HG03159 (cell line): ENCODE measurements around the gene VPS4A.
"Not testable (repeated sequence)": the region's sequence is repeated elsewhere in the genome, so short reads cannot be mapped to it uniquely, and the experiment has no call there.

Experiments
- ATAC-seq: cut with Tn5 transposase; IDR thresholded peaks from one replicate; pipeline ENCODE4 v1.9.1; 2021; ENCODE audit warnings: mild to moderate bottlenecking, moderate library complexity; ENCODE audit not compliant: unreplicated experiment

VPS4A gene

DNA sequence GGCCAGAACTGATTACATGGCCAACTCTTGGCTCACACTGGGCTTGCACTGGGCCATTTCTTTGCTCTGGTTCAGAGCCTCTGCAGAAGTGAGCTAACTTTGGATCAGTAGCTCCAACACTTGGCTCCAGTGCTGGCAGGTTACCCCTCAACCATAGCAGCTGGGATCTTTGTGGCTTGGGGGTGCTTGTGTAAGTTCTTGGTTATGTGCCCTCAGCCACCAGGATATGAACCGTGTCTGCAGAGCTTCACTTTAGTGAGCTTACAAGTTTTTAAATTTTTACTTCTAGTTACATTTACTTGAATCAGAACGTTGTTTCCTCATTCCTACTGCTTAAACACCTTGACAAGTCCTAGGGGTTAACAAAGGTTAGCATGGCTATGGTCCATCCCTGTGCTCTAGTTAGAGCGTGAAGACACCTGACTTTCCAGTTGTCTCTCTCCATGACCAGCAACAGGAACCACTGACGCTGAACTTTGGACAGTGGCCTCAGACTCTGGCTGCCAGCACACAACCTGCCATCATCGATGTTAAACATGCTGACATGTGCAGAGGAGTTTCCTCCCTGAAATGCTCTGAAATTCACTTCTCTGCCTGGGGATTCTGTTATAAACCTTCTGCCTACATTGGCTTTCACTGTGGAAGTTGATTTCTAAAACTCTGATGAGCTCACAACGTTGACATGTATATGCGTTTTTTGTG is 15.2 kb downstream of the VPS4A start:
- ATAC-seq, result no peak

GRCh38 chr16:69327585-69328310 is 16.6 kb downstream of the VPS4A start:
- ATAC-seq, result no peak

- ATAC-seq, result no peak
Observed at GRCh38 chr16:69328854-69329316, 17.7 kb downstream of the VPS4A start.

DNA sequence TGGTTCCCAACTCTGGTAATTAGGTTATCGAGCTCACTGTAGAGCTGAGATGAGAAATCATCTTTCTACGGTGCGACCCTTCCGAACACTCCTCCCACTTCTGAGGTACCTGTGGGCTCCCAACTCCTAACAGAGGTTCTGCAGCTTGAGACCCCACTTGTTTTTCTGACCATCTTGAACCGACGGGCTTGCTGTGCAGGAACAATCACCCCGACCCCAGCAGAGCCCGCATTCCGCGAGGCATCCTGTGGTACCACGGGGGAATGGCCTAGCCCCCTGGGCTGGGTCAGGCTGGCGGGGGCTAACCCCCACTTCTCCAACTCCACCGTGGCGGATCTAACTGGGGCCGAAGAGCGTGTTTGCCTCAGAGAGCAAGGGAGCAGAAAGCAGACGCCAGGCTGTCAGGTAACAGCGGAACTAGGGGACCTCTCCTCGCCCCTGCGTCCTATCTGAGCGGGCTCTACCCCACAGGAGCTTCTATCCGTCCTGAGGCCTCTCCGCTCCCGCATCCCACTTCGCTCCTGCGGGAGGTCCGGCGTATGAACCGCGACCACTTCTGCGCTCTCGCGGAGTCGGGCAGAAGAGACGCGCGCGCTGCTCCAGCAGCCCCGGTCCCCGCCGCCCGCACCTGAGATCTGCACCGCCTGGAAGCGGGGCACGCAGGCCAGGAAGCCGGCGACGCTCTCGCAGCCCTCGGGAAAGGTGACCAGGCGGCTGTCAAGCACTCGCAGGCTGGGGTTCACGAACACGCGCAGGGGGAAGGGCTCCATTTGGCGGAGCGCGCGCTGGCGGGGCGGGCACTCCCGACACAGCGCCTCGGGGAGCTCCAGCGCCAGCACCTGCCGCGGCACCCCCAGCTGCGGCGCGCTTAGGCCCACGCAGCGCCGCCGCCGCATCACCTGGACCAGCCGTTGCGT is 18.5 kb downstream of the VPS4A start:
- ATAC-seq, result peak; percentile 33

DNA sequence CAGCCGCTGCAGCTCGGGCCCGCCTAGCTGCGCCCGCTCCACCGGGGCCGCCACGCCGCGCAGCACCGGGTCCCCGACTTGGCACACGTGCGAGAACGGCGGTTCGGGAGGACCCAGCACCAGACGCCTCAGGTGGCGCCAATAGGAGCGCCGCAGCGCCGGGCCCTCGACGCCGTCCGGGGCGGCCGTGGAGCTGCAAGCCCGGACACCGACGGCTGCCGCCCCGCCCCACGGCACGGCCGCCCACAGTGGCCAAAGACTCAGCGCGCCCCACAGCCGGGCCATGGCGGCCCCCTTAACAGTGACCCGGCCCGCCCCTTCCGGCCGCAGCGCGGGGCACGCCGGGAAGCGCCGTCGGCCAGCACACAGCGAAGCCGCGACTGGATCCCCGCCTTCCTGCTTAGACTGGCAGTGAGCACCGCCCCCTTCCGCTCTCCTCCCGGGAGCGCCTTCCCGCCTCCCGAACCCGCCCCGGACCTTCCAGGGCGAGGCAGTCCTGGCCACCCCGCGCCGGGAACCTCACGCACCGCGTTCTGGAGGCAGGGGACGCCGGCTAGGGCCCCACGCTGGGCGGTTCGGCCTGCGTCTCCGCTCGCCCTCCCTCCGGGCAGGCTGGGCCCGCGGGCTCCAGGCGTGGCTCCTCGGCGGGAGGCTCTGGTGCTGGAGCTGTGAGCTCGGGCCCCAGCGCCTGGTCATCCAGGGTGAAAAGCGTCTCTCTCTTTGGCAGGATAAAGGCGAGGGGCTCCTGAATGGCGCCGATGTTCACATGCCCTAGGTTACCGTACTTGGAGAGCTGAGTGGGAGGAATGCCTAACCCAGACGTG is 19.3 kb downstream of the VPS4A start, which contains the start of gene PDF:
Gene PDF, minus strand, starts transcription at position 303 of the 824 bp plus-strand sequence. Its CDS starts 18 bp downstream, at position 285.
- peak; percentile 90 for ATAC-seq

DNA sequence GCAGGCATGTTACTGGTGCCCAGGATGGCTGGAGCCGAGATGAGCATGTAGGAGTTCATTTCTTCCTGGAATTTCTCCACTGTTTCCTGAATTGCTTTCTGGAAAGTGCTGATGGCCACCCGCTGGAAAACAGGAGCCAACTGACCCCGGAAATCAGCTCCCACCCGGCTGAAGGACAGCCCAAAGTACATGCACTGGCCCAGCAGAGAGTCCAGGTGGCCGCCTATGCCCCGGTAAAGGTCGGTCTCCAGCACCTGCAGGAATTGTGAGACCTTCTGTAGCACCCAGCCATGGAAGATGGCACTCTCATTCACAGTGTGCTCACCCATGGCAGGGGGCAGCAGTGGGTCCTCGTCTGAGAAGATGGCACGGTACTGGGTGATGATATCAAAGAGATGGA is 23.5 kb downstream of the VPS4A start:
- no peak for ATAC-seq

DNA sequence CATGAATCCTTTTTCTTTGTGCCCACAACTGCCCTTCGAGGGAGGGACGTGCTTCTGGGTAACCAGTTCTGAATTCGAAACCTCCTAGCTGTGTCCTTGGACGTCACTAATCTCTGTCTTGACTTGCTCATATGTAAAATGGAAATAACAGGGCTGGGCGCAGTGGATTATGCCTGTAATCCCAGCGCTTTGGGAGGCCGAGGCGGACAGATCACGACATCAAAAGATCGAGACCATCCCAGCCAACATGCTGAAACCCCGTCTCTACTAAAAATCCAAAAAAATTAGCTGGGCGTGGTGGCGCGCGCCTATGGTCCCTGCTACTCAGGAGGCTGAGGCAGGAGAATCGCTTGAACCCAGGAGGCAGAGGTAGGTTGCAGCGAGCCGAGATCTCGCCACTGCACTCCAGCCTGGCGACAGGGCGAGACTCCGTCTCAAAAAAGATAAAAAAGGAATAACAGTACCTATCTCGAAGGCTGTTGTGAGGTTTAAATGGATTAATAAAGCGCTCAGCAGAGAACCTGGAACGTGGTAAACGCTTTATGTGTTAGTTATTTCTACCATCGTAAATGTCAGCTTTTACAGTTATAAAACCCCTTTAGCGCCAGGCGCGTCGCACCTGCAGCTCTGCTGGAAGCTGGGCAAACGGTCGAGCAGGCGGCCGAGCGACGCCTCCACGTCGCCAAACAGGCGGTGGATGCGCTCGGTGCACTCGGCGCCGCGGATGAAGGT is 27.6 kb downstream of the VPS4A start:
- ATAC-seq, result no peak

- ATAC-seq, result peak; percentile 86
Observed at GRCh38 chr16:69339289-69340094, 28.3 kb downstream of the VPS4A start, which contains the start of the genes COG8 and NIP7. TSS of gene COG8 (minus strand) at chr16:69339564. CDS start at chr16:69339552, 12 bp downstream. TSS of gene NIP7 (plus strand) at chr16:69339772. CDS start at chr16:69339830, 58 bp downstream.

DNA sequence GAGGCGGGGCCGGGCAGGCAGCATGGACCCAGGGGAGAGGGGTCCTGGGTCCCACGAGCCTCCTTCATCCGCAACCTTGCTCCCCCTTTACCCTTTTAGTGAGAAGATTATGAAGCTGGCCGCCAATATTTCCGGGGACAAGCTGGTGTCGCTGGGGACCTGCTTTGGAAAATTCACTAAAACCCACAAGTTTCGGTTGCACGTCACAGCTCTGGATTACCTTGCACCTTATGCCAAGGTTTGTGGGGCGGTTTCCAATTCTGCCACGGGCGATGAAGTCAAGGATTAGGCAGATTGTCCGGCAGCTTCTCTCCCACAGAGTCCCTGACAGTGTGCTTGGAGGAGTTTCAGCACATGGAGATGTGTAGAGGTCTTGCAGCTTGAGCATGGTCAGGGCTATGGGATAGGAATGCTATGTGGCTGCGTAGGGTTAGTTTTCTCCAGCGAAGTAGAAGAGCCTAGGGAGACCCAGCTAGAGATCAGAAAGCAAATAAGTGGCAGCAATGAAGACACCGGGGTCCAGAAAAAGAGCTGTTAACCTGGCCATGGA is 29.0 kb downstream of the VPS4A start:
- ATAC-seq, result no peak

GRCh38 chr16:69344171-69344570 is 33.0 kb downstream of the VPS4A start:
- ATAC-seq, result no peak

DNA sequence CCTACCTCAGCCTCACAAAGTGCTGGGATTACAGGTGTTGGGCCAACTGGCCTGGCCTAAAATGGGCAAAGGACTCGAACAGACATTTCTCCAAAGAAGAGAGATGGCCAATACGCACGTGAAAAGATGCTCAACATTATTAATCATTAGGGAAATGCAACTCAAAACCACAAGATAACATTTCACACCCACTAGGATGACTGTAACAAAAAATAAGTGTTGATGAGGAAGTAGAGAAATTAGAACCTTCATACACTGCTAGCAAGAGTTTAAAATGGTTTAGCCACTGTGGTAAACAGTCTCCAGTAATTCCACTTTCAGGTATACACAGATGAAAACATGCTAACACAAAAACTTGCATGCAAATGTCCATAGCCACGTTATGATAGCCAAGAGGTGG is 34.8 kb downstream of the VPS4A start:
- ATAC-seq, result no peak

- ATAC-seq, result no peak
Observed at GRCh38 chr16:69346683-69347082, 35.5 kb downstream of the VPS4A start.

- ATAC-seq, result no peak
Observed at GRCh38 chr16:69348222-69348621, 37.1 kb downstream of the VPS4A start.

- no peak for ATAC-seq
Observed at GRCh38 chr16:69349536-69349935, 38.4 kb downstream of the VPS4A start.

- no peak for ATAC-seq
Observed at GRCh38 chr16:69350536-69351133, 39.5 kb downstream of the VPS4A start.

GRCh38 chr16:69351309-69352027 is 40.3 kb downstream of the VPS4A start, which contains the start of gene TMED6:
TSS of gene TMED6 (minus strand) at chr16:69351786. CDS start at chr16:69351753, 33 bp downstream.
- no peak for ATAC-seq

DNA sequence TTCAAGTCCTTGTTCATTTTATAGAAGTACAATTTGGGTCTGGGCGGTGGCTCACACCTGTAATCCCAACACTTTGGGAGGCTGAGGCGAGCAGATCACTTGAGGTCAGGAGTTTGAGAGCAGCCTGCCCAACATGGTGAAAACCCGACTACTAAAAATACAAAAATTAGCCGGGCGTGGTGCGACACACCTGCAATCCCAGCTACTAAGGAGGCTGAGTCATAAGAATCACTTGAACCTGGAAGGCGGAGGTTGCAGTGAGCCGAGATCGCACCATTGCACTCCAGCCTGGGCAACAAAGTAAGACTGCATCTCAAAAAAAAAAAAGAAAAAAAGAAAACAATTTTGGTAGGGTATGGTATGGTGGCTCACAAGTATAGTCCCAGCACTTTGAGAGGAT is 48.9 kb downstream of the VPS4A start:
- ATAC-seq, result not testable (repeated sequence)
